Retinal pigment epithelial cell (primary cell): Measurements from ENCODE around the gene ADAMTS7.
"Not testable (repeated sequence)": the region's sequence is repeated elsewhere in the genome, so short reads cannot be mapped to it uniquely, and the experiment has no call there.

ENCODE experiments used
- DNase-seq: peaks from one replicate; pipeline ENCODE4 v3.0.0-alpha.2; 2010; ENCODE audit warnings: low read depth
- H3K4me3 ChIP-seq: 2 replicates; pipeline ENCODE4 v1.5.1; 2011; ENCODE audit warnings: mild to moderate bottlenecking, low read length, control low read depth, moderate library complexity
- TF ChIP-seq, protein P1 (sequence below): conservative IDR thresholded peaks from 2 replicates; pipeline ENCODE4 v1.5.1; 2011; ENCODE audit warnings: low read depth, low read length, control low read depth, inconsistent platforms

Gene ADAMTS7

DNA sequence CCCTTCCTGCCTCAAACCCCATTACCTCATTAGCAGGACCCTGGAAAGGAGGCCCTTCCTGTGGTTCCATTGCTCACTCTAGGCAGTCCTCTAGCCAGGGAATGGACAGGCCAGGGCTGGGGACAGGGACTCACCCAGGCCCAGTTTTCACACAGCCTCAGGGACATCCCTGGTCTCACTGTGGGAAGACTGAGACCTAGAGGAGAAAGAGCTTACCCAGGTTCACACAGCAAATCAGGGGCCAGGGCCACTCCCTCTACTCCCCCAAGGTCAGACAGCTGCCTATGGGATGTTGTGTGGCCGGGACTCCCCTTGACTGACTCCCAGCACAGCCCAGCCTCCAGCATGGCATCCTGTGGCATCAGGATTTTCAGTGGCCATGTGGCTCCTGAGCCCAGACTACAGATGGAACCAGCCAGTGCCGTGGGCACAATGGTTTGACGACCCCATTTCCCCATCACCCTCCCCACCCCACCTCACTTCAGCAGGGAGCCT, 49.3 kb downstream of the ADAMTS7 start:
- TF ChIP-seq, protein P1, sequence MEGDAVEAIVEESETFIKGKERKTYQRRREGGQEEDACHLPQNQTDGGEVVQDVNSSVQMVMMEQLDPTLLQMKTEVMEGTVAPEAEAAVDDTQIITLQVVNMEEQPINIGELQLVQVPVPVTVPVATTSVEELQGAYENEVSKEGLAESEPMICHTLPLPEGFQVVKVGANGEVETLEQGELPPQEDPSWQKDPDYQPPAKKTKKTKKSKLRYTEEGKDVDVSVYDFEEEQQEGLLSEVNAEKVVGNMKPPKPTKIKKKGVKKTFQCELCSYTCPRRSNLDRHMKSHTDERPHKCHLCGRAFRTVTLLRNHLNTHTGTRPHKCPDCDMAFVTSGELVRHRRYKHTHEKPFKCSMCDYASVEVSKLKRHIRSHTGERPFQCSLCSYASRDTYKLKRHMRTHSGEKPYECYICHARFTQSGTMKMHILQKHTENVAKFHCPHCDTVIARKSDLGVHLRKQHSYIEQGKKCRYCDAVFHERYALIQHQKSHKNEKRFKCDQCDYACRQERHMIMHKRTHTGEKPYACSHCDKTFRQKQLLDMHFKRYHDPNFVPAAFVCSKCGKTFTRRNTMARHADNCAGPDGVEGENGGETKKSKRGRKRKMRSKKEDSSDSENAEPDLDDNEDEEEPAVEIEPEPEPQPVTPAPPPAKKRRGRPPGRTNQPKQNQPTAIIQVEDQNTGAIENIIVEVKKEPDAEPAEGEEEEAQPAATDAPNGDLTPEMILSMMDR, result no peak
- H3K4me3 ChIP-seq, result no peak overlapping the region
- DNase-seq, result no peak

DNA sequence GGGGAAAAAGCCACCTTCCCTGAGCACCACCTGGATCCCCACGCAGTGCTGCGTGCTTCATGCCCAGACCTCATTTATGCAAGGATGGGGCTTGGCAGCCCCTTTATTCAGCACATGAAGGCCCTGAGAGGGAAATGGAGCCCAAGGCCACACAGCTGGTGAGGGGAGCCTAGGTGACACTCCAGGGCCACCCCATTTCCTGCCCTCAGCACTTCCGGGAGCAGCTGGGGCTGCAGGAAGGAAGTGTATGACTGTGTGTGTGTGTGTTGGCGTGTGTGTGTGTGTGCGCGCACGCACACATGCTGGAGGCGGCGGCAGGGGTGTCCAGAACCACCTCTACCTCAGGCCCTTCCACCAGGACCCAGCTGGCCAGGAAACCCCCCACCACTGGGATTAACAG, 49.8 kb downstream of the ADAMTS7 start:
- not testable (repeated sequence) for DNase-seq, H3K4me3 ChIP-seq

DNA sequence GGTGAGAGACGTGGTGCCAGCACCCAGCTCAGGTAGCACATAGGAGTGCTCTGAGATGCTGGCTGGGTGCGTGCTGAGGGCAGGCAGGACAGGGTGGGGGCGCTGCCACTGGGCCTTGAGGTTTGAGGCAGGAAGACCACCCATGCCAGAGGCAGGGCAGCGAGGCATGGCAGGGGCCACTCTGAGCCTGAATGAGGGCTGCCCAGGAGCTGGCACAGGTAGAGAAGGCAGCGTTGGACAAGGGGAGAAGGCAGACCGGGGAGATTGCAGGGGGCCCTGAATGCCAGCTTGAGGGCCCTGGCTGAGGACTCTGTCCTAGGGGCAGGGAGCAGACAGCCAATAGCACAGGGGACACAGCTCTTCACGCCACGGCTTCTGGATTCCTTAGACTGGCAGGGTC, 50.2 kb downstream of the ADAMTS7 start:
- no peak overlapping the region for H3K4me3 ChIP-seq
- TF ChIP-seq, protein P1, result no peak
- DNase-seq, result no peak

DNA sequence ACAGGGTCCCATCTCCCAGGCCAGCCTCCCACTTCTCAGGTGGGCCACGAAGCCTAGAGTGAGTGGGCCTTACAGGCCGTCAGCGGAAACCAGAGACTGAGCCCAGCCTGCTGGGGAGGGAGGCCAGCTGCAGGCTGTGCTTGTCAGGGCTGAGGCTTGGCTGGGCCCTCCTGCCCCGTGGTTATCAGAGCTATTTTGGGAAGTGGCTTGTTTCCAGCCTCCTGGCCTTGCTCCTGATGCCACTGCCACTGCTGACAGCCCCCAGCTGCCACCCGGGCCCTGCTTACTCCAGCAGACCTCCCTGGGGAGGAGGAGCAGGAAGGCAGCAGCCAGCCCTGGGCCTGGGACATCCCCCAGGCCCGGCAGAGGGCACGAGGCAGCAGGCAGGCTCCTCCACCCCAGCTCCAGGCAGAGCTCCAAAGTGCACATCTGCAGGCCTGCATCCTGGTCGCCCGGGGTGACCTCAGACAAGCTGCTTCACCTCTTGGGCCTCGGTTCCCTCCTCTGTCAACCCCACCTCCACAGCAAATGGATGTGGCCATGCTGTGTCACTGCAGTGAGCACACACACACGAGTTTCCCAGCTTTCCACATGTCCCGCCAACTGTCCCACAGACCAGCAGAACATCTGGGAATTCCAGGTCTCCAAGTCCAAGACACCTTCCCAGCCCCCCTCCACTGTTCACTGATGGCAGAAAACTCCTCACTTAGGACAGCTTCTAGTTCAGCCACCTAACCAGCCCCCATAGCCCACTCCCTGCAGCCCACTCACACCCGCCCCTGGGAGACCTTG, 51.0 kb downstream of the ADAMTS7 start:
- not testable (repeated sequence) for DNase-seq, H3K4me3 ChIP-seq

DNA sequence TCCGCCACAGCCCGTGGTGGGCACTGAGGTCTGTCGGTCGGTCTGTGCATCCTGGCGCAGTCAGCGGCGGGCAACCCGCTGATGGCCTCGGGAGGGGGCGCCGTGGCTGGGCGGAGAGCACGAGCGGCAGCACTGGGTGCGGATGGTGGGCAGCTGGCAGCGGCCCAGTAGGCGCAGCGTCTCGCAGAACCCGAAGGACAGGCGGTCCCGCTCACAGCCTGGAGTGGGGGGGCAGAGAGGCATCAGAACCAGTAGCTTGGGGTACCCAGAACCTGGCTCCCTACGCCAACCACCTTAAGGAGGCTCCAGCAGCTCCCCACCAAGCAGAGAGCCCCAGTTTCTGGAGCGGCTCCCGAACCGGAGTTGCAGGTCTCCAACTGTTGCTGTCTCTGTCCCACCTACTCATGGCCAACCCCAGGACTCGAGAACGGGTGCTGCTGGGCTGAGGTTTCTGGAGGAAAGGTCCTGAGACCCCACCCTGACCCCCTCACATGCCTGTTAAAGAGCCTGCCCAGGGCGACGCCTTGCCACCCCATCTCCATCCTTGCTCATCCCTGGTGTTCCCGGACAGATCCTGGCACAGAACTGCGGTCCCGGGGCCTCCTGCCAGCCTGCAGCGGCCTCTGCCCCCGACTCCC, 51.8 kb downstream of the ADAMTS7 start:
- H3K4me3 ChIP-seq, DNase-seq: not testable (repeated sequence)

DNA sequence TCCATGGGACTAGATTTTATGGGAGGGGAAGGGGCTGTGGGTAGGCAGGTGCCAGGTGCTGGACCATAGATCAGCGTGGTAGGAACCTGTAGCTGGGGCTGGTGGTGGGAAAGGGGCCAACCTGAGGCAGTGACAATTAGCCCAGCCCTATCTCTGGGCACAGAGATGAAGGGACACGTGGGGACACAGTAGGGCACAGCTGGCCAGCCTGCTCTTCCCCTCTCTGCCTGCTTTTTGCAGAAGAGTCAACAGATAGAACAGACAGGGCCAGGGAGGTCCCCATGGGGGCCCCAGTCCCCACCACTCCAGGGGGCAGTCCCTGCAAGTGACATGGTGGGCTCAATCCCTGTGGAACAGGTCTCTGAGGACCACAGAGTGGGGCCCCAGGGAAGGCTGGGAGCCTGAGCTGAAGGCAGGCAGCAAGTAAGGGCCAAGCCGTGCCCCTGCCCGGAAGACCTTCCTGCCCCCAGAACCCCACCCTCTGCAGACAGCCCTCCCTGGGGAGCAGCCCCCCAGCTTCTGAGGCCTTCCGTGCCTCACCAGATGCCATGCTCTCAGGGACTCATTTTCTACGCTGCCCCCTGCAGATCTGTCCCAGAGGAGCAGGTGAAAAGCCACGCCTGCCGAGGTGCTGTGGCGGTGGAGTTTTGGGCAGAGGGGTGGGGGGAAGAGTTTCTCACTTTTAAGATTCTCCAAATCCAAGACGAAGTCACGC, 52.6 kb downstream of the ADAMTS7 start:
- not testable (repeated sequence) for DNase-seq, H3K4me3 ChIP-seq

DNA sequence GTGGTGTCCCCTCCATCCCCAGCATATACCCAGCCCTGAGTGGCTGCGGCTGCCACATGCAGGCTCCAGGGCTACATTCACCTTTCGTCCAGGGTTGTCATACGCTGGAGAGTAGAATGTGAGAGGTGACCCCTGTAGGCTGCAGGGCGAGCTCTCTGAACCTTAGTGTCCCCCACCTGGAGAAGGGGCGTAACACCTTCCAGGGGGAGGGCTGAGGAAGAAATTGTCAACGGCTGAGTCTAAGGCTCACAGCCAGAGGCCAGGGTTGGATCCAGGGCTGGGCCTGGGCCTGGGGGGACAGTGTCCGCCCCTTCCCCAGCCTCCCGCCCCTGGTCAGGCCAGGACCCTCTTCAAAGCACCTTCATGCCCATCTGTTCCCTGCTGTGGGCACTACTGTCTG, 53.2 kb downstream of the ADAMTS7 start:
- DNase-seq, H3K4me3 ChIP-seq: not testable (repeated sequence)

DNA sequence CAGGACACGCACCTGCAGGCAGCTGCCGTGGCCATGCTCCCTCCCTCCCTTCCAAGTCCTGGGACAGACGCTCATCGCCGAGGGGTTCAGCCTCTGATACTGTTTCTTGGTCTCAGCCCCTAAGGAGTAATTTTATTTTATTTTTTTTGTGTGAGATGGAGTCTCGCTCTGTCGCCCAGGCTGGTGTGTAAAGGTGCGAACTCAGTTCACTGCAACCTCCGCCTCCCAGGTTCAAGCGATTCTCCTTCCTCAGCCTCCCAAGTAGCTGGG, 53.7 kb downstream of the ADAMTS7 start:
- DNase-seq, result no peak
- H3K4me3 ChIP-seq, result no peak overlapping the region
- TF ChIP-seq, protein P1, result no peak

DNA sequence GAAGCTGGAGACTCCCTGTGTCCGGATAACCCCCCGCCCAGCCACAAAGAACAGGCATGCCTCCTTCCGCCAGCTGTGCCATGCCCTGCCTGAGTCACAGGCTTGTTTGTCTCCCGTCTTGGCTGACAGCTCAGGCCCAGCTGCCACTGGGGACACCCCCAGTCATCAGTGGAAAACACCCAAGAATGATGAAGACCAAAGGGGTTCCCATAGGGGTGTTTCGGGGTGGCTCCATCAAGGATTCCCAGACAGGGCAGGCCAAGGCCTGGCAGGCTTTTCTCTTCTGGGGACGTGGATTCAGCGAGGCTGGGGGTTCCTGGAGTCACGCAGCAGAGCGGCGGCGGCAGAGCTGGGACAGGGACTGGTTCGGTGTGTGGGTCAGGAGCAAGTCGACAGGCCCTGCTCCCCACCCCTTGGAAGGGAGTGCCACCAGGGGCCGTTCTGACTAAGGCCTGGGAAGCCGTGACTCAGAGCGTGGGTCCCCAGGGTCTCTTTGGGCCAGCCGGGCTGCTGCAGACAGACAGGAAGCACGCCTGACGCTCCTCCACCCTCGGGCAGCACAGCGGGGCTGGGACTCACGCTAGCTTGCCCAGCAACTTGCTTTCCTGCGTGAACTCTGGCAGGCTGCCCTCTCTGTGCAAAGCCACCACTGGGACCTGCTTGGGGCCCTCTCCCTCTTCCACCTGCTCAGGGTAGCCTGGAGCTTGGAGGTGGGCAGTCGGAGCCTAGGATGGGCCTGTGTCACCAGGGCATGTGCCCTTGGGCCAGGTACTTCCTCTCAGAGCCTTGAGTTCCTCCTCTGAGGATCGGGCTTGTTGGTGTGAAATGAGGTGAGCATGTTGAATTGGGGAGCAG, 54.3 kb downstream of the ADAMTS7 start:
- peak; percentile 16 for DNase-seq

More for the DNA sequence above, 54.3 kb downstream of the ADAMTS7 start:
- not testable (repeated sequence) for H3K4me3 ChIP-seq
